Measurements from ENCODE around the gene FRMD4A.

FRMD4A gene

DNA sequence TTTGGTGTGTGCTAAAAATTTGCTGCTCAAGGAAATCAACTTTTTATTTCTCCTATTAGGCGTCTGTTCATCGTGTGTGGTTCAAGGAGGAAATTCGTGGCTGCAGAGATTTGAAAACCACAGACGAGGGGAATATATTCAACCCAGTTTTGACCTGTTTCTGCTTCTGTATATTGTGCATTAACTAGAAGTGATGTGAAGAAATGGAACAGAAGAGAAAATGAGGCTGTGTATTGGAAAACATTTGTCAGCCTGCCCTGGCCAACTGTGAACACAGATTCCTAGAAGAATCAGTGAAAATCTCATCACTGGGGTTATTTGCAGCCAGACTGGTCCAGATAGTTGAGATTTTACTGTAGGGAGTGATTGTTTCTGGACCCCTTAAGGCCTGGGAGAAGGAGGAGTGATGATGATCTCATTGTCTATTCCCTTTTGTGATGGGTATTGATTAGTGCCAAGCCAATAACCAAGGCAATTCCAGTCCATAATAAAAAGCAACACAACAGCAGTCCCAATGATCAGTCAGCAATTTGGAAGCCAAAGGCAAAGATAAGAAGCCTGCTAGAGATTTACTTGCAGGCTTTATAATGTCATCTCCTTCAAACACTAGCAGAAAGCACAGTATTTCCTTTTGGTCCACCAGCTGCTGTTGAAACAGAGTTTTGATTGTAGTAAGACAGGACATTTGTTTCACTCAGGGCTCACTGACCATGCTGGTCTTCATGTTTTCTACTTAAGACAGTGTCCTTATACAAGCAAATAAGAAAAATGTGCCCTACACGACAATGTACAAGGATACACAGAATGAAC lies 404.5 kb downstream of the FRMD4A start:
- no peak overlapping the region for H3K27ac ChIP-seq (replicated peaks)
- H3K27me3 ChIP-seq (ENCODE audit: insufficient read depth, poor library complexity, severe bottlenecking) = no peaks in the 10 kb centered on the region
- no peak for DNase-seq (ENCODE audit: low read depth in 1 of 2, low spot score in 1 of 2)
- no peak overlapping the region for H3K4me3 ChIP-seq (replicated peaks; ENCODE audit: insufficient read depth, low read length)
- TF ChIP-seq POLR2AphosphoS5 (IDR thresholded peaks at IDR 0.05; ENCODE audit: low read depth) = no peak
- TF ChIP-seq, protein P1, sequence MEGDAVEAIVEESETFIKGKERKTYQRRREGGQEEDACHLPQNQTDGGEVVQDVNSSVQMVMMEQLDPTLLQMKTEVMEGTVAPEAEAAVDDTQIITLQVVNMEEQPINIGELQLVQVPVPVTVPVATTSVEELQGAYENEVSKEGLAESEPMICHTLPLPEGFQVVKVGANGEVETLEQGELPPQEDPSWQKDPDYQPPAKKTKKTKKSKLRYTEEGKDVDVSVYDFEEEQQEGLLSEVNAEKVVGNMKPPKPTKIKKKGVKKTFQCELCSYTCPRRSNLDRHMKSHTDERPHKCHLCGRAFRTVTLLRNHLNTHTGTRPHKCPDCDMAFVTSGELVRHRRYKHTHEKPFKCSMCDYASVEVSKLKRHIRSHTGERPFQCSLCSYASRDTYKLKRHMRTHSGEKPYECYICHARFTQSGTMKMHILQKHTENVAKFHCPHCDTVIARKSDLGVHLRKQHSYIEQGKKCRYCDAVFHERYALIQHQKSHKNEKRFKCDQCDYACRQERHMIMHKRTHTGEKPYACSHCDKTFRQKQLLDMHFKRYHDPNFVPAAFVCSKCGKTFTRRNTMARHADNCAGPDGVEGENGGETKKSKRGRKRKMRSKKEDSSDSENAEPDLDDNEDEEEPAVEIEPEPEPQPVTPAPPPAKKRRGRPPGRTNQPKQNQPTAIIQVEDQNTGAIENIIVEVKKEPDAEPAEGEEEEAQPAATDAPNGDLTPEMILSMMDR (IDR thresholded peaks at IDR 0.05; ENCODE audit: insufficient read depth, low read length) = no peak
- no peak for TF ChIP-seq SPI1 (IDR thresholded peaks at IDR 0.05; ENCODE audit: borderline replicate concordance, low read depth)
- TF ChIP-seq, protein P2, sequence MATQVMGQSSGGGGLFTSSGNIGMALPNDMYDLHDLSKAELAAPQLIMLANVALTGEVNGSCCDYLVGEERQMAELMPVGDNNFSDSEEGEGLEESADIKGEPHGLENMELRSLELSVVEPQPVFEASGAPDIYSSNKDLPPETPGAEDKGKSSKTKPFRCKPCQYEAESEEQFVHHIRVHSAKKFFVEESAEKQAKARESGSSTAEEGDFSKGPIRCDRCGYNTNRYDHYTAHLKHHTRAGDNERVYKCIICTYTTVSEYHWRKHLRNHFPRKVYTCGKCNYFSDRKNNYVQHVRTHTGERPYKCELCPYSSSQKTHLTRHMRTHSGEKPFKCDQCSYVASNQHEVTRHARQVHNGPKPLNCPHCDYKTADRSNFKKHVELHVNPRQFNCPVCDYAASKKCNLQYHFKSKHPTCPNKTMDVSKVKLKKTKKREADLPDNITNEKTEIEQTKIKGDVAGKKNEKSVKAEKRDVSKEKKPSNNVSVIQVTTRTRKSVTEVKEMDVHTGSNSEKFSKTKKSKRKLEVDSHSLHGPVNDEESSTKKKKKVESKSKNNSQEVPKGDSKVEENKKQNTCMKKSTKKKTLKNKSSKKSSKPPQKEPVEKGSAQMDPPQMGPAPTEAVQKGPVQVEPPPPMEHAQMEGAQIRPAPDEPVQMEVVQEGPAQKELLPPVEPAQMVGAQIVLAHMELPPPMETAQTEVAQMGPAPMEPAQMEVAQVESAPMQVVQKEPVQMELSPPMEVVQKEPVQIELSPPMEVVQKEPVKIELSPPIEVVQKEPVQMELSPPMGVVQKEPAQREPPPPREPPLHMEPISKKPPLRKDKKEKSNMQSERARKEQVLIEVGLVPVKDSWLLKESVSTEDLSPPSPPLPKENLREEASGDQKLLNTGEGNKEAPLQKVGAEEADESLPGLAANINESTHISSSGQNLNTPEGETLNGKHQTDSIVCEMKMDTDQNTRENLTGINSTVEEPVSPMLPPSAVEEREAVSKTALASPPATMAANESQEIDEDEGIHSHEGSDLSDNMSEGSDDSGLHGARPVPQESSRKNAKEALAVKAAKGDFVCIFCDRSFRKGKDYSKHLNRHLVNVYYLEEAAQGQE (IDR thresholded peaks at IDR 0.05; ENCODE audit: insufficient replicate concordance, low read depth) = no peak
- TF ChIP-seq GABPA (IDR thresholded peaks at IDR 0.05; ENCODE audit: low read depth) = no peak

DNA sequence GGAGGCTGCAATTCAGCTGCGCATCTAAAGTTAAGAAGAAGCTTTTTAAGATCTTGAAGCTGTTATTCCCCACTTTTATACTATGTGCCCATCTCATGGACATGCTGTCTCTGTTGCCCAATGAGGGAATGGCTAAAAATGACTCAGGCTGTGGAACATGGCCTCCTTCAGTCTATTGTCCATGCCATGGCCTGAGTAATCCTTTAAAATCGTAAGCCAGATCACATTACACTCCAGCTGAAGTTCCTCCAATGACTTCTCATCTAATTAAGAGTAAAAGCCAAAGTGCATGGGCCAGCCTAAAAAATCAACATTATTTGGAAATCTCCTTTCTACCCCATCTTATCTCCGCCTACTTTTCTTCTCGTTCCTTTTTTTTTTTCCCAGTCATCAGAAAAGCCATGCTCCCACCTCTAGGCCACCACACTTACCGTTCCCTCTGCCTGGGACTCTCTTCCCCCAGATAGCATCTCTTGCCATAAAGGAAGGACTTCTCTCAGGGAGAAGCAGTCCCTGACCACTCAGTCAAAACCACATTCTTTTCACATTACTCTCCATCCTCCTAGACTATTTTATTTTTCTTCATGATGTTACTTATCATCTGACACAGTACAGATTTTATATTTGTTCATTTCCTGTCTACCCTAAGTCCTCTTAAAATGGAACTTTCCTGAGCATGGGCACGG lies 406.5 kb downstream of the FRMD4A start:
- no peak for TF ChIP-seq GABPA (IDR thresholded peaks at IDR 0.05; ENCODE audit: low read depth)
- TF ChIP-seq, protein P2 (IDR thresholded peaks at IDR 0.05; ENCODE audit: insufficient replicate concordance, low read depth) = no peak
- TF ChIP-seq, protein P1 (IDR thresholded peaks at IDR 0.05; ENCODE audit: insufficient read depth, low read length) = no peak
- no peak for TF ChIP-seq POLR2AphosphoS5 (IDR thresholded peaks at IDR 0.05; ENCODE audit: low read depth)
- TF ChIP-seq SPI1 (IDR thresholded peaks at IDR 0.05; ENCODE audit: borderline replicate concordance, low read depth) = no peak
- no peak for DNase-seq (ENCODE audit: low read depth in 1 of 2, low spot score in 1 of 2)
- H3K27me3 ChIP-seq (ENCODE audit: insufficient read depth, poor library complexity, severe bottlenecking) = no peaks in the 10 kb centered on the region
- H3K27ac ChIP-seq (replicated peaks) = no peak overlapping the region
- H3K4me3 ChIP-seq (replicated peaks; ENCODE audit: insufficient read depth, low read length) = no peak overlapping the region

DNA sequence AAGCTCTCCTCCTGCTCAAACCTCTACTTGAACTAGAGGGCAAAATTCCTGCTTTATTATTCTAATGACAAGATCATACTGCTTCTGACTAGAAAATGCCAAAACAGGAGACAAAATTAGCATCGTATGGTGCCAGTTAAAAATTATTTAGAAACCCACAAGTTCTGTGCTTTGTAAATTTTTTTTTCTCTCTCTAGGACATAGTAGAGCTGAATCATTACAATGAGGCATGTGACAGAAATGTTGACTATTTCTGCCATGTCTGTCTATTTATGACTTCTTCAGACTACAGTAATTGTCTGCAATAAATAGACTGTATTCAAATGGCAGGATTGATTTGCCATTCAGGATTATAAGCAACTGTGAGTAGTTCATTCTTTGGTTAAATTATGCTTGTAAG lies 408.1 kb downstream of the FRMD4A start:
- no peak for DNase-seq (ENCODE audit: low read depth in 1 of 2, low spot score in 1 of 2)
- TF ChIP-seq, protein P2 (IDR thresholded peaks at IDR 0.05; ENCODE audit: insufficient replicate concordance, low read depth) = no peak
- TF ChIP-seq POLR2AphosphoS5 (IDR thresholded peaks at IDR 0.05; ENCODE audit: low read depth) (no peak), SPI1 (IDR thresholded peaks at IDR 0.05; ENCODE audit: borderline replicate concordance, low read depth) (no peak), GABPA (IDR thresholded peaks at IDR 0.05; ENCODE audit: low read depth) (no peak)
- TF ChIP-seq, protein P1 (IDR thresholded peaks at IDR 0.05; ENCODE audit: insufficient read depth, low read length) = no peak
- Histone ChIP-seq H3K27me3 (ENCODE audit: insufficient read depth, poor library complexity, severe bottlenecking) (no peaks in the 10 kb centered on the region), H3K27ac (replicated peaks) (no peak overlapping the region), H3K4me3 (replicated peaks; ENCODE audit: insufficient read depth, low read length) (no peak overlapping the region)

All from HL-60 (cell line).